H1 (cell line): ENCODE measurements around the gene AGBL1. TPM values are rescaled to one million over a fixed set of nuclear protein-coding genes. Genes with fewer than 3 reads are reported as not detected.

ENCODE experiments used
- CHD1 ChIP-seq: IDR thresholded peaks from 2 replicates; pipeline ENCODE4 v1.6.1; 2012; ENCODE audit warnings: low read depth, low read length, improper control_type of control experiment
- GTF2F1 ChIP-seq: IDR thresholded peaks from 2 replicates; pipeline ENCODE4 v1.6.1; 2012; ENCODE audit warnings: low read depth, low read length, improper control_type of control experiment, borderline replicate concordance
- RFX5 ChIP-seq: IDR thresholded peaks from 2 replicates; pipeline ENCODE4 v1.6.1; 2011; ENCODE audit warnings: low read depth, low read length, improper control_type of control experiment, borderline replicate concordance
- RXRA ChIP-seq: IDR thresholded peaks from 2 replicates; pipeline ENCODE4 v1.6.1; 2011; ENCODE audit warnings: low read depth, mild to moderate bottlenecking, low read length, moderate library complexity; ENCODE audit not compliant: insufficient read depth
- SIN3A ChIP-seq, 2 experiments: IDR thresholded peaks in 1 of 2; conservative IDR thresholded peaks in 1 of 2; 2 replicates each; pipeline ENCODE4 v1.6.1; 2011 to 2012; ENCODE audit warnings: low read length in 2 of 2, improper control_type of control experiment in 1 of 2, low read depth in 1 of 2, mild to moderate bottlenecking in 1 of 2
- SP2 ChIP-seq: IDR thresholded peaks from 2 replicates; pipeline ENCODE4 v1.6.1; 2012; ENCODE audit warnings: mild to moderate bottlenecking, low read length, inconsistent platforms
- polyA plus RNA-seq, 7 experiments: library from polyadenylated mRNA; depleted of rRNA in 3 of 7; stranded (reverse) in 5 of 7; unstranded in 2 of 7; fragments of >200 nt in 5 of 7; fragments of 200-250 nt in 2 of 7; gene quantifications; 1 replicate in 5 of 7; 2 replicates in 1 of 7; 4 replicates in 1 of 7; pipeline versions ENCODE4 v1.2.1 to v1.2.3, GENCODE V29; 2011 to 2013; ENCODE audit warnings: missing spikeins in 2 of 7, mixed read lengths in 2 of 7
- total RNA-seq: library from RNA; stranded (reverse); fragmentation: NEBNext Ultra II Directional; extraction: Animal tissue kit (Norgen Biotek cat#: 25700); gene quantifications from 2 replicates; pipeline ENCODE4 v1.2.1, GENCODE V29; 2021

Gene AGBL1
- total and polyA plus RNA-seq, 2 of the 8 experiments (the other 6 are each of a cell fraction or from before 2014, with no cell fraction given) = not detected

- TF ChIP-seq SP2 (no peak), SIN3A (conservative IDR thresholded peaks at IDR 0.05 in 1 of 2, IDR thresholded peaks at IDR 0.05 in 1 of 2; ENCODE audit: low read depth in 1 of 2, low read length in 2 of 2) (no peak), GTF2F1 (no peak), CHD1 (no peak), RFX5 (no peak), RXRA (no peak)
- TF ChIP-seq, all 59 proteins: peak for 0
These were observed 724.7 kb downstream of the AGBL1 start (continued) for GRCh38 chr15:86804406-86804805.
